ENCODE results near the gene AQR.
"Not testable (repeated sequence)": the region's sequence is repeated elsewhere in the genome, so short reads cannot be mapped to it uniquely, and the experiment has no call there.

AQR gene

GRCh38 chr15:34953851-34954250 lies 15.7 kb downstream of the AQR start:
- DNase-seq (ENCODE audit: low read depth) = no peak

GRCh38 chr15:34952481-34952880 lies 17.1 kb downstream of the AQR start:
- no peak for DNase-seq (ENCODE audit: low read depth)

DNA sequence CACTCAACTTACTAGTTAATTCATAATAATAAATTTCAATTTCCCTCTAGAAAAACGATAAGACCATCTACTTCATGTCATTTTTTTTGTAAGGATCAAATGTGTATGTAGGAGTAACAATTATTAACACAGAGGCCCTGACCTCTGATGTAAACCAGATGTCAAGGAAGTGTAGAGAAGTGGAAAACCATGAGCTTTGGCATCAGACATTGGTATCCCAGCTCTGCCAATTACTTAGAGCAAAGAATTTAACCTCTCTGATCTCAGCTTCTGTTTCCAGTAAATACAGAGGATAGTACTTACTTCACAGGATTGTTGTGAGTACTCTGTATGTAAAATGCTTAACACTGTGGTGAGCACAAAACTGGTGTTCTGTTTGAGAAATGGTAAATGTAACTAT lies 17.5 kb downstream of the AQR start:
- DNase-seq (ENCODE audit: low read depth) = no peak

GRCh38 chr15:34944936-34945335 lies 24.6 kb downstream of the AQR start:
- no peak for DNase-seq (ENCODE audit: low read depth)

- DNase-seq (ENCODE audit: low read depth) = no peak
Measured at GRCh38 chr15:34943711-34944110, 25.8 kb downstream of the AQR start.

GRCh38 chr15:34943264-34943663 lies 26.3 kb downstream of the AQR start:
- not testable (repeated sequence) for DNase-seq (ENCODE audit: low read depth)

DNA sequence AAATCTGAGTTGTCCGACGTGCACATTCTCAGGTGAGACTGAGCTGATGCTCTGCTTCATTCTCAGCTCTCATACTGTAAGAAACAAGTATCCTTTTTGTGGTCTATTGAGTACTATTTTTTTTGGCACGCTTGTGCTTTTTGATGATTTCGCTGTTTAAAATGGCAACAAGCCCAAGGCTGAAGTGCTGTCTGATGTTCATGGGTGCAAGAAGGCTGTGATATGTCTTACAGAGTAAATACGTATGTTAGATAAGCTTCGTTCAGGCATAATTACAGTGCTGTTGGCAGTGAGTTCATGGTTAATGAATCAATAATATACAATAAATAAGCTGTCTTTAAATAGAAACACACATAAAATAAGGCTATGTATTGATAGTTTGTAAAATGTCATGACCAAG lies 27.2 kb downstream of the AQR start:
- DNase-seq (ENCODE audit: low read depth) = peak; percentile 16

DNA sequence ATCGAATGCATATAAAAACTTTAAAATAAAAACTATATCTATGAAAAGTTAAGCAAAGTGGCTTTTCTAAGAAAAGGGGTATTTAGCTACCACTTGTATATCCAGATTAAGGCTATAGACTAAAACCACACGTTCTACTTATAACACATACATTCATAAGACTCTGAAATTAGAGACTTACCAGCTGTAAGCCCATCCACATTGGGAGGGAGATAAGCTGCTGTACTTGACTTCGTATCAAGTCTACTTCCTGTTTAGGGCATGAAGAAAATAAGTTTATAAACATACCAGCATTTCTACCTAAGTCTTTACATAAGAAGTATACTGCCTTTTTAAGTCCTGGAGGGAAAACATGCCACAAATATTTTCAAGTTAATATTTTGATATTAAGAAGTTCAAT lies 27.7 kb downstream of the AQR start:
- no peak for DNase-seq (ENCODE audit: low read depth)

- no peak for DNase-seq (ENCODE audit: low read depth)
Measured at GRCh38 chr15:34941185-34941698, 28.3 kb downstream of the AQR start.

DNA sequence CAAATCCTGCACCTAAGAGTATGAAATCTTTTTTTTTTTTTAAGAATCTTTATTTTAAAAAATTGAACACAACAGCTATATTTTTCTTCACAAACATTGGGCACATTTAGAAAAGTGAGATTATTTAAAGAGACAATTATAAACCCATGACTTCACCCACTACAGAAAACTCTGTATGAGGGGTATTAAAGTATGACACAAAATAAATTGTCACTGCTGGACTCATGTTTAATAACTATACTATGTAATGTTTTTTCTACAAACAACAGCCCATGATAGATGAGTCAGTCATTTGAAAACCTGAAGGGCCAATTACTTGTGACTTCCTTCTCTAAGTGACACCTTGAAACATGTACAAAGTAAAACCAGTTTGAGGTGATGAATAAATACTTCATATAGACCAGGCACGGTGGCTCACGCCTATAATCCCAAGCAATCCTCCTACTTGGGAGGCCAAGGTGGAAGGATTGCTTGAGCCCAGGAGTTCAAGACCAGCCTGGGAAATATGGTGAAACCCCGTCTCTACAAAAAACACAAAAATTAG lies 36.0 kb downstream of the AQR start:
- DNase-seq (ENCODE audit: low read depth) = no peak

DNA sequence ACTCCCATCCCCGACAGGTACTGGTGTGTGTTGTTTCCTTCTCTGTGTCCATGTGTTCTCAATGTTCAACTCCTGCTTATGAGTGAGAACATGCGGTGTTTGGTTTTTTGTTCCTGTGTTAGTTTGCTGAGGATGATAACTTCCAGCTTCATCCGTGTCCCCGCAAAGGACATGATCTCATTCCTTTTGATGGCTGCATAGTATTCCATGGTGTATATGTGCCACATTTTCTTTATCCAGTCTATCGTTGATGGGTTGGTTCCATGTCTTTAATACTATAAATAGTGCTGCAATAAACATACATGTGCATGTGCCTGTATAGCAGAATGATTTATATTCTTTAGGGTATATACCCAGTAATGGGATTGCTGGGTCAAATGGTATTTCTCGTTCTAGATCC lies 41.2 kb downstream of the AQR start:
- not testable (repeated sequence) for DNase-seq (ENCODE audit: low read depth)

- no peak for DNase-seq (ENCODE audit: low read depth)
Measured at GRCh38 chr15:34927726-34928125, 41.8 kb downstream of the AQR start.

DNA sequence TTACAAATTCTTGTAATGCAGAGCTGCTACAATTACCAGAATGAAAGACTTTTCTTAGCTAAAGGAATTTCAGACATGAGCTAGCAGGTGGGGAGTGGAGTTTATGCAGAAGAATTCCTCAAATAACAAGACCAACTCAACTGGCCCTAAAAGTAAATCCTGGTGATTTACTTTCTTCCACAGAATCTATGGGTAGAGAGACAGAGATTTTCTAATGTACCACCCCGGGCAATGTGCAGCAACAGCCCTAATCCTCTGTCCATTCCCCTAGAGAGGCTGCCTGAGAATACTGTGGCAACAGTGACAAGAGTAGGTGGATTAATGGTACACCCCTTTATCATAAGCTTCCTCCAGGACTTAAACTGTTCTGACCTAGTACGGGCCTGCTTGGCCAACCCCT lies 55.2 kb downstream of the AQR start:
- DNase-seq (ENCODE audit: low read depth) = no peak

- DNase-seq (ENCODE audit: low read depth) = no peak
Measured at GRCh38 chr15:34905047-34905446, 64.5 kb downstream of the AQR start.

GRCh38 chr15:34904527-34904926 lies 65.0 kb downstream of the AQR start:
- DNase-seq (ENCODE audit: low read depth) = no peak

DNA sequence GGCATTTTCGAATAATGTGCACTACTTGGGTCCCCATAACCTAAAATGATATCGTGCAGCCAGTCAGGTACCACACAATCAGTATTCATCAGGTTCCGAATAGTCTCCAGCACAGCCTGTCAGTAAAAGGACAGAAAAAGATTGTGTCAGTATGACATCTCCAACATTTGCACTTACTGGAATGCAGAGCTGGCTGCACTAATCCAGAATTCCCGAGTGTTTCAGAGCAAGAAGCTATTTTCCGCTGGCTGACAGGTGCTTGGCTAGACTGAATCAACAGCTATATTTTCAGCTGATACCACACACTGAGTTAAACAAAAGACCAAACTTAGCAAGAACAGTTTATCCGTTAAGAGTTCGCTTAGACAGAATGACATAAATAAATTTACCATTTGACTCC lies 68.8 kb downstream of the AQR start:
- DNase-seq (ENCODE audit: low read depth) = no peak

DNA sequence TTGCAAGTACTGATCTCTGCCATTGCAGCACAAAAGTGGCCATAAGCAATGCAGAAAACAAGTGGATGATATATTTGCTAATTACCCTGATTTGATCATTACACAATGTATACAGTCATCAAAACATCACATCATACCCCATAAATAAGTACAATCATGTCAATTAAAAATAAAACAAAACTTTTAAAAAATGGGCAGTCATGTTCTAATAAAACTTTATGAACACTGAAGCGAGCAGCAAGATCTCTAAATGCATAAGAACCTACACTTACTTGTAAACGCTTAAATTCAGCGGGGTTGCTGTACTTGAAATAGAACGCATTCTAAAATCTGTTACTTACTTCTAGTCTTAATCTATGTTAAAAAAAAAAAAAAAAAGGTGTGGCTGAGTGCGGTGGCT lies 73.4 kb downstream of the AQR start:
- DNase-seq (ENCODE audit: low read depth) = no peak

GRCh38 chr15:34893967-34894366 lies 75.6 kb downstream of the AQR start:
- DNase-seq (ENCODE audit: low read depth) = no peak

GRCh38 chr15:34892963-34893591 lies 76.5 kb downstream of the AQR start:
- DNase-seq (ENCODE audit: low read depth) = no peak

DNA sequence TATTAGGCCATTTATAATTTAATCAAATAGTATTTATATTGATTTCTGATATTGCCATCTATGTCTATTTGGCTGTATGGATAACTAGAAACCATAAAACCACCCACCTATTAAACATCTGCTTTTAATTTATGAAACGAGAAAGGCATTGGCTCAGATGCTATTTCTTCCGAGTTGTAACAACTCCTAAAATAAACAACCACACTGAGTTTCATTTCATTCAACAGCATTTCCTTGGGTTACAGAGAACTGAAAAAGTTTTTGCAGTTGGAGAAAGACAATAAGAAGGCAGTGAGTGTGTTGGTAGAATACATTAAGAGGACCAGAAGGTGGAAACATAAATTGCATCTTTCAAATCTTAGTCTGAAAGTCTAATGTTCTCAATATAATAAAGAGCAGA lies 79.1 kb downstream of the AQR start:
- DNase-seq (ENCODE audit: low read depth) = no peak

DNA sequence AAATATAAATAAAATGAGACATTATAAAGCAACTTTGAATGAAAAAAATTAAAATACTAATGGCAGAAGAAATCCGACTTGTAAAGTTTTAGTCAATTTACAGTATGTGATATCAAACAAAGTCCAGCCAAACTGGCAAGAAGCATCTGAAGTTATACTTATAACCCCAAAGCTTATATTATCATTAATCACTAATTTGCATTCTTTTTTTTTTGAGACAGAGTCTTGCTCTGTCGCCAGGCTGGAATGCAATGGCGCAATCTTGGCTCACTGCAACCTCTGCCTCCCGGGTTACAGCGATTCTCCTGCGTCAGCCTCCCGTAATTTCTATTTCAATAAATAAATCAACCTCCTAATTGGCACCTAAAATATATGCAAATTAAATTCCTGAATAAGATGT lies 80.1 kb downstream of the AQR start:
- DNase-seq (ENCODE audit: low read depth) = no peak

DNA sequence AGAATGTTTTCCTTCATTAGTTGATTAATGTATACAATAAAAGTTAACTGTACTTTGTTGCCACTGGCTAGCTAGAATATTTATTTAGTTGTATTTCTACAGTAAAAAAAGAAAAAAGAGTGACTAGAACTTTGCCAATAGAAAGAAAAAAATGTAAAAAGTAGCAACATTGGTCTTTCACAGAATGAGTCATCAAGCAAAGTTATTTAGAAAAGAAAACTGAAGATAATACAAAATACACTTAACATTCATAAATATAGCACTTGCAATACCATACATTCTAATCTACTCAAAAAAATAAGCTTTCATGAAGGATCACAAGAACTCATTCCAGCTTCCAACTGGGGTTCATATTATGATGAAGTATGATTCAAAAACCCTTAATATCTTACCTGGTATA lies 83.4 kb downstream of the AQR start:
- peak; percentile 4 for DNase-seq (ENCODE audit: low read depth)

DNA sequence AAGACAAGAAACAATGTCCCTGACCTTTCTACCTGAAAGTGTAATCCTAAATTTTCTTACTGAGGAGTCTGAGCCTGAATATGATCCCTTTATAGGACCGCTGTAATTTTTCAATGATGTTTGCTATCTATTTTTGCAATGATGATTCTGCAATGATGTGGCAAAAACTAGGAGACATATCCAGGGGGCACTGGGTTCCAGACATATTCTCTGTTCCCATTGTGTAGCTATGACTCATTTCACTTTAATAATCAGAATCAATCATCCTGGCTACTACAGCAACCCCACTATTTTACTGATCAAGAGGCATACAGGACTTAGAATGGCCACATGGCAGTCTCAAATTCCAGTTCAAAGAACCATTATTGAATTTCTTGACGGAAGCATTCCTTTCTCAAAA lies 85.9 kb downstream of the AQR start:
- DNase-seq (ENCODE audit: low read depth) = no peak

DNA sequence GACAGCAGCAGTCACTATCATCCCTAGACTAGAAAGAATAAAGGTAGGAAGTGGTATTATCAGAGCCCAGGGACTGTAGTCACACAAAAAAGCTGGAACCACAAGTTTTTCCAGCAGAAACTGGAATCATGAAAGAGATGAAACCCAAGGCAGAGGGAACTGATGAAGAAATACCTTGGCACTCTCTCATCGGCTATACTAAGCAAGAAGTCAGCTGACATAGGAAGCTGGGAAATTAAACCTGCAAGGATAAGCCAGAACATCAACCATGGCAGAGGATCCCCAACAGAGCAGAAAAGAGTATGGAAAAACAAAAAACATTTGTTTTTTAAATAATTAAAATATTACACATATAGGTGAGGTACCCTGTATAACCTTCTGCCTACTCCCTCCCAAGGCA lies 86.5 kb downstream of the AQR start:
- DNase-seq (ENCODE audit: low read depth) = peak; percentile 5

Measured in stromal cell of bone marrow (primary cell).